8988T (cell line): ENCODE data around the gene H2AZ2.
"Not testable (repeated sequence)": the region's sequence is repeated elsewhere in the genome, so short reads cannot be mapped to it uniquely, and the experiment has no call there.

Experiments
- DNase-seq: peaks from one replicate; pipeline ENCODE4 v3.0.0; 2011

H2AZ2 gene

GRCh38 chr7:44811093-44811492 lies 36.8 kb downstream of the H2AZ2 start:
- DNase-seq = no peak

GRCh38 chr7:44808914-44809393 lies 38.9 kb downstream of the H2AZ2 start:
- no peak for DNase-seq

DNA sequence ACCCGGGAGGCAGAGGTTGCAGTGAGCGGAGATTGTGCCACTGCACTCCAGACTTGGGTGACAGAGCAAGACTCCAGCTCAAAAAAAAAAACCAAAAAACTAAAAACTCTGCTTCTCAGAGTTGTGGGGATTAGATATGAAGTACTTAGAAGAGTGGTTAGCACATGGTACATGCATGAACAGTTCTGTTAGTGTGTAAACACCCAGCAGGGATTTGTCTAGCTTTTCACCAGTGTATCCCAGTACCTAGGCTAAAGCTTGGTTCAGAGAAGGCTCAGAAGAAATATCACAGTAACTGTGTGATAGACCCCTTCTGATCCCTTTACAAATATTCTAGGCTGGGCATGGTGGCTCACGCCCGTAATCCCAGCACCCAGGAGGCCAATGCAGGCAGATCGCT lies 41.9 kb downstream of the H2AZ2 start:
- DNase-seq = no peak

DNA sequence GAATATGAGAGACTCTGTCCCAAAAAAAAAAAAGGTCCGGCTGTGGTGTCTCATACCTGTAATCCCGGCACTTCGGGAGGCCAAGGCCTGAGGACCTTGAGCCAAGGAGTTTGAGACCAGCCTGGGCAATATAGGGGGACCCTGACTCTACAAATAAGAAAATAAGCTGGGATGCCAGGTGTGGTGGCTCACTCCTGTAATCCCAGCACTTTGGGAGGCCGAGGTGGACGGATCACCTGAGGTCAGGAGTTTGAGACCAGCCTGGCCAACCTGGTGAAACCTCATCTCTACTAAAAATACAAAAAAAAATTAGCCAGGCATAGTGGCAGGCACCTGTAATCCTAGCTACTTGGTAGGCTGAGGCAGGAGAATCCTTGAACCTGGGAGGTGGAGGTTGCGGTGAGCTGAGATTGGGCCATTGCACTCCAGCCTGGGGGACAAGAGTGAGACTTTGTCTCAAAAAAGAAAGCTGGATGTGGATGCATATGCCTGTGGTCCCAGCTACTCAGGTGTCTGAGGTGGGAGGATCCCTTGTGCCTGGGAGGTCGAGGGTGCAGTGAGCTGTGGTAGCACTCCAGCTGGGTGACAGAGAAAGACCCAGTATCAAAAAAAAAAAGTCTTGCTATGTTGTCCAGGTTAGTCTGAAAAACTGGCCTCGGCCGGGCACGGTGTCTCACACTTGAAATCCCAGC lies 43.9 kb downstream of the H2AZ2 start:
- DNase-seq = not testable (repeated sequence)

GRCh38 chr7:44802418-44803025 lies 45.4 kb downstream of the H2AZ2 start:
- DNase-seq = no peak

GRCh38 chr7:44801890-44802289 lies 46.0 kb downstream of the H2AZ2 start:
- no peak for DNase-seq

GRCh38 chr7:44799939-44800338 lies 47.9 kb downstream of the H2AZ2 start:
- no peak for DNase-seq

DNA sequence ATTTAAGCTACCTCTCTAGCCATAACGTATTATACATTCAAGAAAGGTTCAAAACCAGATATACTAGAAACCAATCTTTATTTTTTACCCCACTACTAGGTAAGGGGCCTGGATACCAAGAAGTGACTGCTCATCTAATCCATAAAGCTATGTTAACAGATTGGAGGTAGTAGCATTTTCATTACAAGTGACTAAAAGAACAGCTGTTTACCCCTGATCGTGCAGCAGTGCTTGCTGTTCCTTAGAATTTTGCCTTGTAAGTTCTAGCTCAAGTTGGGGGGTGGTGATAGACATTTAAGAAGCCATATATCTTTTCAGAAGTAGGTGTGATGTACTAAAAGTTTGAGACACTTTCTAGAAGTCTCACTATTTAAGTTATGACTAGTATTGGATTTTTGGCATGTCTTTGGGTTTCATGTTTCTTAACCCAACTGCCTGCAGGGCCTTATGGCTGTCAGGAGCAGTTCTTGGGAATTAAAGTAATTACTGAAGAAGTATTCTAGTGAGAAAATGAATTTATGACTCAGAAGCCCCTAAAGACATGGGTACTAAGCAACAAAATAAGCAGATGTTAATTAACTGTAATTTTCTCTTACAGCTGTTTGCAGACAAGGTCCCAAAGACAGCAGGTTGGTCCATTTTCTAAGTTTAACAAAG lies 49.1 kb downstream of the H2AZ2 start:
- no peak for DNase-seq

DNA sequence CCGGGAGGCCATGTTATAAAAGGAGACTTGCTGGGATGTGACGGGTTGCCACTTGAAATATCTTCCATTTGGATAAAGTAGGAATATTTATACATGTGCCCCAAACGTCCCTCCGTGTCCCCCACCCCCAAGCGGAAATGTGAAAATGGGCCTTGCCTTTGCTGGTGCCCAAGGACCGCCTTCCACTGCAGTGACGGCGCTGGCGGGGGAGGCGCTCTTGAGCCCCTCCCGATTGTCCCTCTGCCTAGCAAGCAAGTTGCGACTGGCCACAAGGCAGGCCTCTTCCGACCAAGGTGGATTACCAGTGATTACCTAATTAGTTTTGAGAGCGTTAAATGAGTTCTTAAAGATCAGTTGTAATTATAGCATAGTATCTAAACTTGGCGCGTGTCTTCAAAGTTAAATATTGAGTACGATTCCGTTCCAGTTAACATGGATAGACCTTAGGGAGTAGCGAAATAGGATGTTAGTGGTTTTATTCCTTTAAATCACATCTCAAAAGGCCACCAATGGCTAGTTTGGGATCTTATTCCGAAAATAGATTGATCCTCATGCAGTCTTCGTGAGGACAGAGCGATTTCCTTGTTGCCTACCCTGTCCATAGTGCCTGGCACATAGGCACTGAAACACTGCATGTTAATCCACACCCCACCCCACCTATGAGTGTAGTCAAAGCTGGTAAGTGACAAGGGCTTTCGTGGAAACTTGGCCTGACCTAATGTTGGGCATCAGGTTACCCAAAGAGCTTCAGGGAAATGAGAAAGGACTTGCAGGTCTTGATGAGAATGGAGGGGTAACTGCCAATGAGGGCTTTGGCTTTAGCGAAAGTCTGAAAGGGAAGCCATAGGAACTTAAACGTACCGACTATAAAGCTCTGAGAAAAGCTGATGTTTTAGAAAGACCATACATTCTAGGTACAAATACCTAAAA lies 50.3 kb downstream of the H2AZ2 start:
- peak; percentile 45 for DNase-seq

GRCh38 chr7:44796504-44797328 lies 51.2 kb downstream of the H2AZ2 start, which contains the start of gene PPIA:
PPIA (plus strand) TSS chr7:44796681; CDS start chr7:44796725, 44 bp downstream.
- peak; percentile 93 for DNase-seq

DNA sequence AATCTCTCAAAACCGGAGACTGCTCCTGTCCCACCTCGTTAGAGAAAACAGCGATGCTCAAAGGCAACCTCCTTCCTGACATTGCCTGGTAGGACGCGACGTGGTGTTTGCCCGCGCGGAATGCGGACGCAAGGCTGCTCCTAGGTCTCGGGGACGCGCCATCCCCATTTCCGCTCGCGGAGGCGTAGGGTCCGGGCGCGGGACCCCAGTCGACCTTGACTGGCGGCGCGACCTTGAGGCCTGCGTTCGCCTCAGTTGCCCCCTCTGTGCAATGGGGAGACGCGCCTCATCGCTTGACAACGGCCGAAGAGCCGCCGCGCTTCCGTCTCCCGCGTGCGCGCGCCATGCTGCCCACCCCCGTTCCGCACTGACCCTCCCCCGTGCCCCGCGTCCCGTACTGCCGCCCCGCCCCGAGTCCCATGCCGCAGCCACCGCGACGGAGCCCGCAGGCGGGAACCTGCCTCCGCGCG lies 51.8 kb downstream of the H2AZ2 start:
- peak; percentile 40 for DNase-seq

DNA sequence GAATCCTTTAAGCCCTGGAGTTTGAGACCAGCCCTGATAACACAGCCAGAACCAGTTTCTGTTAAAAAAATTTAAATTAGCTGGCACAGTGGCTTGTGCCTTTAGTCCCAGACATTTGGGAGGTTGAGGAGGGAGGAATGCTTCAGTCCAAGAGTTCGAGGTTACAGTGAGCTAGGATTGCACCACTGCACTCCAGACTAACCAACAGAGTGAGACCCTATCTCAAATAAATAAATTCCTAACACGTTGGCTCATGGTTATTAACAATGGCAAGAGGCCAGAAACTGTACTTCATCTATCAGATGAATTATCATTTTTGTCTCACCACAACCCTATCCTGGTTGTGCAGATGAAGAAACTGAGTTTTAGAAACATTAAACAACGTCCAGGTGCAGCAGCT lies 53.6 kb downstream of the H2AZ2 start:
- no peak for DNase-seq

DNA sequence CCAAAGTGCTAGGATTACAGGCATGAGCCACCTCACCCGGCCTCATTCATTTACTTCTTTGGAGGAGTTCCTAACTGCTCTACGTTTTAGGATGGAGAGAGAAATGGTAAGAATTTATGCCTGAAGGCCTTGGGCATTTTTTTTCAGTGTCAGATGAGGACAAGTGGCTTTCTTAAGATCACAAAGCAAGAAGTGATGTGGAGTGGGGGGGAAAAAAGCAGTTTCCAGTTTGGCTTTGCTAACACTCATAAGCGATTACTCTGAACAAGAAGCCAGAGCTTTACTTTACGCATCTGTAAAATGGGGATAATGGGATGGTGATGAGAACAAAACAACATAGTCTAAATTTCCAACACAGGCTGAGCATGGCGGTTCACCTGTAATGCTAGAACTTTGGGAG lies 54.0 kb downstream of the H2AZ2 start:
- no peak for DNase-seq

DNA sequence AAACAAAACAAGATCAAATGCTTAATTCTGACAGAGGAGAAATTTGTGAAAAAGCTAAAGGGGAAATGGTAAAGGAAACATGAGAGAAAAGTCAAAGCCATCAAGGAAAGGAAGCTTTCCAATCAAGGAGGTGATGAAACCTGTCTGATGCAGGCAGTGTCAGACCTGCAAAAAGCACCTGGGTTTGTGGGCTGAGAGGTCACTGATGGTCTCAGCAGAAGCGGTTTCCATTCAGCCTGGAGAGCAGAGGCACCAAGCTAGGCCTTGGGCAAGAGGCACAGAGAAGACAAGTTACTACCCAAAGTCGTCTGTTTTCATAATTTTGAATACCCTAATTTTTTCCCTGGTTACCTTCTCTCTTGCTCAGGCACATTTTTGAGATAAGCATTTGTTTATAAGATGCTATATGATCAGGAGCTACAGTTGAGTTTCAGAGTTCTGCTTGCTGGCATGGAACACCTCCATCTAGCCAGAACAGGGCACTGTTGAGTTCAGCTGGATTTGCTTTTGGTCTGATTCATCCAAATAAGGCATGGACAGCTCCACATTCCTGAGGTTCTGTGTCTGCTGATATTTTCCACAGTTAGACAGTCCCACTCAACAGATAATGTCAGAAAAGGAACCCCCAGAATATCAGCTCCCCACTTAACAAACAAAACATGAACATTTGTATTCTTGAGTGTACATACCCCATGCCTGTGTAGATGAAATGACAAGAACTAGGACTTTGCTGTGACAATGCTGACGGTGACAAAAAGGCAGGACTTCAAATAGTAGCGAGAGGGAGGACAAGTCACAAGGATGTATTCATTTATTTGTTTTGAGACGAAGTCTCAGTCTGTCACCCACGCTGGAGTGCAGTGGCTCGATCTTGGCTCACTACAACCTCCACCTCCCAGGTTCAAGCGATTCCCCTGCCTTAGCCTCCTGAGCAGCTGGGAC lies 56.3 kb downstream of the H2AZ2 start:
- no peak for DNase-seq

DNA sequence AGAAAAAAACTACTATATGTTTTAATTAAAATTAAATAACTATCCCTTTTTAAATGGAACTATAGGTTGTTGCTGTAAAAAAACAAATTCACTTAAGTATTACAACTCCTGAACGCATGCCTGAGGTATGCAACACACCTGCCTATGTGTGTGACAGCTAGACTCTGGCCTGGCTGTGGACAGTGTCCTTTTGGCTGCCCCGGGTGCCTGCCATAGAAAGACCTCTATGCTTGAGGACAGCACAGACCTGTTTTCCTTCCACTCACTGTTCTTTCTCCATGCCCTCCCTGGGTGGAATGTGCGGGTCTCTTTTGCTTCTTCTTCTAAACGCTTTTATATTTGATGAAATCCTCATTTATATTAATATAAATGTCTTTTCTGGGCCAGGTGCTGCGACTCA lies 57.9 kb downstream of the H2AZ2 start:
- DNase-seq = no peak

GRCh38 chr7:44787762-44788161 lies 60.1 kb downstream of the H2AZ2 start:
- no peak for DNase-seq

DNA sequence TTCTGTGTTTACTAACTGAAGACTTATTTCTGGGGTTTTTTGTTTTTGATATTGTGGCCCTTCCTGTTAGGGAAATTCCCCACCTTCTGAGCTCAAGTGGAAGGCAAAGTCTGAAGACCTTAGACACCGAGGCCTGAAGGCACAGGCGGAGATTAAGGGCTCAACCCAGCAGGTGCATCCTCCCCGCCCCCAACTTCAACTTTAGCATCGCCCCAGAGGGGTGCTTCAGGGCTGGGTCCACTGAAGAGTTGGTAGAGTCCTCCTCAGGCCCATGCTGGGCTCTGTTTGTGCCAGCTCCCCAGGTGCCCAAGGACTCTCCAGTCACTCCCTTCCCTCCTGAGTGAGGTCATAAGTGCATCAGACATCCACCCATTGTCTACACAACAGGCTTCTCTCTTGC lies 60.8 kb downstream of the H2AZ2 start:
- DNase-seq = no peak

- not testable (repeated sequence) for DNase-seq
These were observed 62.7 kb downstream of the H2AZ2 start for GRCh38 chr7:44785218-44785617.

DNA sequence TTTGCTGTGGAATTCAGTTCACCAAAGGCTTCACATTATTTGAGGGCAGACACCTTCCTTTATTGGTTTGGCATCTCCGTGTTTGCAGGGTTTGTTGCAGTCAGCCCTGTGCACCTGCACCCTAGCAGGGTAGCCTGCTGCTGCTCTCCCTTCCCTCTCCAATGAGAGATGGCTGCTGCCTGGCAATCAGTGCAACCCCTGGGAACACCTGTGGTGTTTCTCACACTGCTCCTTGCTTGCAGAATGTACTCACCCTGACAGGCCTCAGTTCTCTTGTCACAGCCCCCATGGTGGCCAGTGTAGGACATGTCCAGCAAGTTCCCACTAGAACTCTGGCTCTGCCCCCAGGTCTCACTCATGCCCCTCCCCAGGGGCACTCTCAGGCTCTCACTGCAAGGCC lies 63.5 kb downstream of the H2AZ2 start:
- no peak for DNase-seq

DNA sequence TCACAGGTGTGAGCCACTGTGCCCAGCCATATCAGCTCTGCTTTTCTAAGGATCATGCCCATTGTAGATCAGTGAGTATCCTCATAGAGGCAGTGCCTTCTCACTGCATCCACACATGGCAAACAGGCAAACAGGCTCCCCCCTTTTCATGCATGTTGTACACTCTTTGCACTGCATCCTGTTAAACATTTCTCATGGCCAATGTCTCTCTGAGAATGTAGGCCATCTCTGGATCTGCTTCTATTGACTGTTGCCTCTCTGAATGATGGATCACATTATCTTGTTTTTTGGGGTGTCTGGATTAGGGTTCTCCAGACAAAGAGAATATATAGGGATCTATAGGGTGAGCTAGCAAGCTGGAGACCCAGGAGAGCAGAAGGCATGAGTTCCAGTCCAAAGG lies 64.5 kb downstream of the H2AZ2 start:
- DNase-seq = no peak

- DNase-seq = no peak
These were observed 65.4 kb downstream of the H2AZ2 start for GRCh38 chr7:44782460-44782859.
